Keratinocyte (primary cell): ENCODE measurements around the gene SLC8A1. TPM values are rescaled to one million over a fixed set of nuclear protein-coding genes. Genes with fewer than 3 reads are reported as not detected.

ENCODE experiments used
- DNase-seq: peaks from one replicate; pipeline ENCODE4 v3.0.0-alpha.2; 2011; ENCODE audit warnings: low read depth, missing footprints, low spot score
- FAIRE-seq: peaks from 2 replicates; lab custom pipeline; 2011; peaks lifted over from hg19 to GRCh38; lab: Jason Lieb, UNC
- H2AFZ ChIP-seq: 2 replicates; pipeline ENCODE4 v1.6.0; 2012; ENCODE audit warnings: low read length, control low read depth, inconsistent platforms; ENCODE audit not compliant: control insufficient read depth
- H3K27ac ChIP-seq: 2 replicates; pipeline ENCODE4 v1.5.1; 2011; ENCODE audit warnings: low read length; ENCODE audit not compliant: control insufficient read depth, insufficient read depth
- H3K27me3 ChIP-seq: 3 replicates; pipeline ENCODE4 v1.6.0; 2011; ENCODE audit warnings: low read length; ENCODE audit not compliant: control insufficient read depth, insufficient read depth; ENCODE audit errors: extremely low read depth
- H3K36me3 ChIP-seq, 2 experiments: 2 replicates in 1 of 2; 3 replicates in 1 of 2; pipeline ENCODE4 v1.5.1; 2011; ENCODE audit warnings: low read length in 2 of 2, mild to moderate bottlenecking in 1 of 2; ENCODE audit not compliant: control insufficient read depth in 2 of 2, insufficient read depth in 2 of 2; ENCODE audit errors: extremely low read depth in 1 of 2
- H3K4me1 ChIP-seq: 3 replicates; pipeline ENCODE4 v1.5.1; 2011; ENCODE audit warnings: low read length; ENCODE audit not compliant: control insufficient read depth, insufficient read depth; ENCODE audit errors: extremely low read depth
- H3K4me2 ChIP-seq: 3 replicates; pipeline ENCODE4 v1.6.0; 2011; ENCODE audit warnings: low read depth, low read length; ENCODE audit not compliant: control insufficient read depth, insufficient read depth; ENCODE audit errors: extremely low read depth
- H3K4me3 ChIP-seq, 3 experiments: fragments of 200-600 bp in 1 of 3; sonication (generic) in 1 of 3; 2 replicates in 2 of 3; 3 replicates in 1 of 3; pipeline ENCODE4 v1.5.1; 2011 to 2016; ENCODE audit warnings: low read length in 3 of 3, mild to moderate bottlenecking in 3 of 3, control low read depth in 2 of 3, inconsistent platforms in 1 of 3, low read depth in 1 of 3, mixed read lengths in 1 of 3, mixed run types in 1 of 3, moderate library complexity in 1 of 3; ENCODE audit not compliant: control insufficient read depth in 2 of 3, insufficient read depth in 2 of 3; ENCODE audit errors: extremely low read depth in 1 of 3
- H3K79me2 ChIP-seq: 2 replicates; pipeline ENCODE4 v1.6.0; 2012; ENCODE audit warnings: low read length; ENCODE audit not compliant: control insufficient read depth, insufficient read depth
- H3K9ac ChIP-seq: 3 replicates; pipeline ENCODE4 v1.6.0; 2011; ENCODE audit warnings: low read length; ENCODE audit not compliant: control insufficient read depth, insufficient read depth; ENCODE audit errors: extremely low read depth
- H3K9me1 ChIP-seq: 3 replicates; pipeline ENCODE4 v1.6.0; 2011; ENCODE audit warnings: low read length; ENCODE audit not compliant: control insufficient read depth, insufficient read depth; ENCODE audit errors: extremely low read depth
- H3K9me3 ChIP-seq: 2 replicates; pipeline ENCODE4 v1.5.1; 2012; ENCODE audit warnings: low read depth, low read length; ENCODE audit not compliant: control insufficient read depth
- H4K20me1 ChIP-seq: 3 replicates; pipeline ENCODE4 v1.6.0; 2011; ENCODE audit warnings: low read length; ENCODE audit not compliant: control insufficient read depth, insufficient read depth; ENCODE audit errors: extremely low read depth
- CTCF ChIP-seq, 3 experiments: IDR thresholded peaks in 1 of 3; conservative IDR thresholded peaks in 1 of 3; optimal IDR thresholded peaks in 1 of 3; 2 replicates in 2 of 3; 3 replicates in 1 of 3; pipeline versions ENCODE3 to v1.5.1; 2011; ENCODE audit warnings: low read length in 3 of 3, mild to moderate bottlenecking in 3 of 3, moderate library complexity in 2 of 3, control low read depth in 1 of 3, inconsistent platforms in 1 of 3; ENCODE audit not compliant: insufficient read depth in 2 of 3; ENCODE audit errors: extremely low read depth in 1 of 3
- EZH2 ChIP-seq: IDR thresholded peaks from one replicate; pipeline ENCODE4 v1.6.1; 2012; ENCODE audit warnings: inconsistent platforms, mild to moderate bottlenecking, low read length, moderate library complexity
- dilution Hi-C: fragments of 300-500 bp; cut with MboI; formaldehyde crosslinking; loops from one replicate; pipeline ENCODE4 v1.7.0; 2020; ENCODE audit warnings: low sequenced_read_pairs; ENCODE audit not compliant: extremely low pct_ligation_motif_present
- polyA plus RNA-seq, 5 experiments: library from polyadenylated mRNA; depleted of rRNA in 3 of 5; stranded (reverse) in 3 of 5; stranded (forward) in 1 of 5; unstranded in 1 of 5; fragments of >200 nt; gene quantifications; 1 replicate in 1 of 5; 2 replicates in 3 of 5; 3 replicates in 1 of 5; pipeline versions ENCODE4 v1.2.1 to v1.2.3, GENCODE V29; 2011 to 2012; ENCODE audit warnings: missing spikeins in 2 of 5, low read depth in 1 of 5, low replicate concordance in 1 of 5

The SLC8A1 gene
- polyA plus RNA-seq, 1 donor (not counting 4 experiments of a cell fraction or from before 2014, with no cell fraction given): 2.7 TPM

GRCh38 chr2:40047406-40047805 is 404.5 kb downstream of the SLC8A1 start:
- DNase-seq: no peak
- no peak overlapping the region for H3K27ac ChIP-seq
- H3K4me2 ChIP-seq: no peak overlapping the region
- no peaks in the 10 kb centered on the region for H3K9me1 ChIP-seq
- H3K9ac ChIP-seq: no peak overlapping the region
- no peaks in the 10 kb centered on the region for H3K9me3 ChIP-seq
- FAIRE-seq: no peak
- no peaks in the 10 kb centered on the region for H3K36me3 ChIP-seq
- H4K20me1 ChIP-seq: no peaks in the 10 kb centered on the region
- H3K4me3 ChIP-seq: no peak overlapping the region
- dilution Hi-C loops: no loop called here
- no peaks in the 10 kb centered on the region for H3K4me1 ChIP-seq
- H3K27me3 ChIP-seq: no peaks in the 10 kb centered on the region
- no peak overlapping the region for H2AFZ ChIP-seq
- no peaks in the 10 kb centered on the region for H3K79me2 ChIP-seq
- TF ChIP-seq EZH2 (no peak), CTCF (optimal IDR thresholded peaks at IDR 0.05 in 1 of 3, IDR thresholded peaks at IDR 0.05 in 1 of 3, conservative IDR thresholded peaks at IDR 0.05 in 1 of 3; ENCODE audit: extremely low read depth in 1 of 3, insufficient read depth in 2 of 3, low read length in 3 of 3) (no peak)
